Suprapubic skin (tissue), 4 donors: ENCODE data around the gene FAM83E. TPM values are rescaled to one million over a fixed set of nuclear protein-coding genes. Genes with fewer than 3 reads are reported as not detected.

Experiments used
- DNase-seq, 2 donors: peaks; one replicate each; pipeline ENCODE4 v3.0.0-alpha.2; 2019; ENCODE audit warnings: low spot score in 2 of 2
- H3K27ac ChIP-seq: fragments of 200-600 bp; sonication (generic); one replicate; pipeline ENCODE4 v1.5.1; 2019
- H3K27me3 ChIP-seq: fragments of 200-600 bp; sonication (generic); one replicate; pipeline ENCODE4 v1.5.1; 2019
- H3K36me3 ChIP-seq: fragments of 200-600 bp; sonication (generic); one replicate; pipeline ENCODE4 v1.5.1; 2019
- H3K4me1 ChIP-seq: fragments of 200-600 bp; sonication (generic); one replicate; pipeline ENCODE4 v1.5.1; 2019
- H3K4me3 ChIP-seq: fragments of 200-600 bp; sonication (generic); one replicate; pipeline ENCODE4 v1.5.1; 2019; ENCODE audit warnings: mild to moderate bottlenecking
- H3K9me3 ChIP-seq: fragments of 200-600 bp; sonication (generic); one replicate; pipeline ENCODE4 v1.5.1; 2019
- EP300 ChIP-seq: sonication (generic); formaldehyde crosslinking; IDR thresholded peaks from one replicate; pipeline ENCODE4 v1.6.1; 2017; ENCODE audit warnings: antibody characterized with exemption
- POLR2A ChIP-seq, 2 donors: fragments of 450-650 bp; IDR thresholded peaks; one replicate each; pipeline ENCODE4 v1.6.1; 2017; ENCODE audit warnings: antibody characterized with exemption in 2 of 2, mild to moderate bottlenecking in 2 of 2, moderate library complexity in 2 of 2
- POLR2AphosphoS5 ChIP-seq, 3 donors: sonication (generic); formaldehyde crosslinking; IDR thresholded peaks; one replicate each; pipeline ENCODE4 v1.6.1; 2017; ENCODE audit warnings: antibody characterized with exemption in 3 of 3
- WGBS: methylation state at CpG from one replicate; pipeline ENCODE4 v1.1.5; 2018; 5-methylcytosine and 5-hydroxymethylcytosine counted together
- total RNA-seq, 4 donors: library from RNA; depleted of rRNA; stranded (reverse); fragments of >200 nt; gene quantifications; one replicate each; pipeline ENCODE4 v1.1.0, GENCODE V29; 2016
- TF ChIP-seq, protein P1 (sequence below), 2 donors: fragments of 200-600 bp in 1 of 2; fragments of 450-650 bp in 1 of 2; sonication (generic) in 1 of 2; IDR thresholded peaks; one replicate each; pipeline ENCODE4 v1.5.1; 2016 to 2019; ENCODE audit warnings: antibody characterized with exemption in 2 of 2, mild to moderate bottlenecking in 1 of 2, moderate library complexity in 1 of 2

The FAM83E gene
- total RNA-seq, result 1 to 10 TPM in 2 of 4 donors, under 1 TPM in 2; 0.87 to 5.1 (median 1.1) TPM

DNA sequence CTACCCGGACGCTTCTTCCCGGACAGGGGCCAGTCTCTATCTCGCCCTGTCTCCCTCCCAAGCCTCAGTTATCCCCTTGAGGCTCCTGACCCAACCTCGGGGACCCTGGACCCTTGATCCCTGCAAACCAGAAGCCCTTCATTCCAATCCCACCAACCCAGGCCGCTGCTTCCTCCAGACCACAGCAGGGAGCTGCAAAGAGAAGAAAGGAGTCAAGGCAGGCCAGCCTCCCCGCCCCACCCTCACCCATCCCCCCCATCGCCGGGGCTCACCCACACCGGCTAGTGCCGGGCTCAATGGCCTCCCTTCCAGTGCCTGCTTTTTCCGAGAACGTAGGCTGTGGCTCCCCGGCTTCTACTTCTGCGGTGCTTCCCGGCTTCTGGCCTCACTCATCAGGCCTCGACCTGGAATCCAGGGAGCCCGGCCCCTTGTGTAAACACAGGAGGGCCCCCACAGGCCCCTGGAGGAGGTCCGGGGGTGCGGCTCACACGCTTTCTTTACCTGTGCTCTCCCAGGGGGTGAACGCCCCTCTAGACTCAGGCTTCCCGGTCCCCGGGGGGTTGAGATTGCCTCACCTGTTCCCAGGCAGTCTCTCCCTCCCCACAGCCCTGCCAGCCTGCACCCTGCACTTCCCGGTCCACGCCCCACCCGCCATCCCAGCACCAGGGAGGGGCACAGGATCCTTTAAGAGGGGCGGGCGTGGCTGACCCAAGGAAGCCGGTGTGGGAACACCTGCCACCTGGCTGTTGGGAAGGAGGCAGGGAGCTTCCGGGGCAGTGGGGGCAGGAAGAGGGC, at the start of gene FAM83E:
Gene FAM83E, minus strand, starts transcription at position 641 of the 795 bp plus-strand sequence. CDS start 1,704 bp downstream, outside the sequence.
- peaks cover 30% of the 10 kb centered on the region for H3K36me3 ChIP-seq
- TF ChIP-seq POLR2A (IDR thresholded peaks at IDR 0.05), result no peak
- TF ChIP-seq EP300, result no peak
- TF ChIP-seq, protein P1, sequence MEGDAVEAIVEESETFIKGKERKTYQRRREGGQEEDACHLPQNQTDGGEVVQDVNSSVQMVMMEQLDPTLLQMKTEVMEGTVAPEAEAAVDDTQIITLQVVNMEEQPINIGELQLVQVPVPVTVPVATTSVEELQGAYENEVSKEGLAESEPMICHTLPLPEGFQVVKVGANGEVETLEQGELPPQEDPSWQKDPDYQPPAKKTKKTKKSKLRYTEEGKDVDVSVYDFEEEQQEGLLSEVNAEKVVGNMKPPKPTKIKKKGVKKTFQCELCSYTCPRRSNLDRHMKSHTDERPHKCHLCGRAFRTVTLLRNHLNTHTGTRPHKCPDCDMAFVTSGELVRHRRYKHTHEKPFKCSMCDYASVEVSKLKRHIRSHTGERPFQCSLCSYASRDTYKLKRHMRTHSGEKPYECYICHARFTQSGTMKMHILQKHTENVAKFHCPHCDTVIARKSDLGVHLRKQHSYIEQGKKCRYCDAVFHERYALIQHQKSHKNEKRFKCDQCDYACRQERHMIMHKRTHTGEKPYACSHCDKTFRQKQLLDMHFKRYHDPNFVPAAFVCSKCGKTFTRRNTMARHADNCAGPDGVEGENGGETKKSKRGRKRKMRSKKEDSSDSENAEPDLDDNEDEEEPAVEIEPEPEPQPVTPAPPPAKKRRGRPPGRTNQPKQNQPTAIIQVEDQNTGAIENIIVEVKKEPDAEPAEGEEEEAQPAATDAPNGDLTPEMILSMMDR (IDR thresholded peaks at IDR 0.05), result no peak
- peak in 1 of 3 donors; percentile 41 for TF ChIP-seq POLR2AphosphoS5 (IDR thresholded peaks at IDR 0.05)
- H3K4me3 ChIP-seq, result peak within 1 kb of the TSS; percentile 21
- DNase-seq, result peak in 1 of 2 donors; percentile 72
- H3K4me1 ChIP-seq, result peaks cover 47% of the 10 kb centered on the region
- H3K27me3 ChIP-seq, result no peaks in the 10 kb centered on the region
- 39% methylated on average over 16 of the region's 31 CpGs for WGBS
- H3K9me3 ChIP-seq, result no peaks in the 10 kb centered on the region
- peak within 1 kb of the TSS; percentile 69 for H3K27ac ChIP-seq

GRCh38 chr19:48664476-48664875, 49.6 kb upstream of the FAM83E start:
- H3K36me3 ChIP-seq, result no peaks in the 10 kb centered on the region
- no peaks in the 10 kb centered on the region for H3K27me3 ChIP-seq
- no peak for TF ChIP-seq POLR2A (IDR thresholded peaks at IDR 0.05)
- TF ChIP-seq, protein P1 (IDR thresholded peaks at IDR 0.05), result no peak
- WGBS, result 89% methylated on average over 10 of the region's 14 CpGs
- no peaks in the 10 kb centered on the region for H3K9me3 ChIP-seq
- no peak overlapping the region for H3K27ac ChIP-seq
- no peak overlapping the region for H3K4me3 ChIP-seq
- DNase-seq, result peak in 1 of 2 donors; percentile 51
- H3K4me1 ChIP-seq, result peaks cover 9% of the 10 kb centered on the region

GRCh38 chr19:48663667-48664066, 48.8 kb upstream of the FAM83E start:
- no peak for TF ChIP-seq POLR2AphosphoS5 (IDR thresholded peaks at IDR 0.05)
- no peak for TF ChIP-seq EP300
- TF ChIP-seq POLR2A (IDR thresholded peaks at IDR 0.05), result no peak
- TF ChIP-seq, protein P1 (IDR thresholded peaks at IDR 0.05), result no peak
- DNase-seq, result peak in 1 of 2 donors; percentile 39
- Histone ChIP-seq H3K4me3 (no peak overlapping the region), H3K27ac (no peak overlapping the region), H3K36me3 (no peaks in the 10 kb centered on the region), H3K9me3 (no peaks in the 10 kb centered on the region), H3K27me3 (no peaks in the 10 kb centered on the region), H3K4me1 (peaks cover 9% of the 10 kb centered on the region)
- 96% methylated on average over 4 of the region's 4 CpGs for WGBS

DNA sequence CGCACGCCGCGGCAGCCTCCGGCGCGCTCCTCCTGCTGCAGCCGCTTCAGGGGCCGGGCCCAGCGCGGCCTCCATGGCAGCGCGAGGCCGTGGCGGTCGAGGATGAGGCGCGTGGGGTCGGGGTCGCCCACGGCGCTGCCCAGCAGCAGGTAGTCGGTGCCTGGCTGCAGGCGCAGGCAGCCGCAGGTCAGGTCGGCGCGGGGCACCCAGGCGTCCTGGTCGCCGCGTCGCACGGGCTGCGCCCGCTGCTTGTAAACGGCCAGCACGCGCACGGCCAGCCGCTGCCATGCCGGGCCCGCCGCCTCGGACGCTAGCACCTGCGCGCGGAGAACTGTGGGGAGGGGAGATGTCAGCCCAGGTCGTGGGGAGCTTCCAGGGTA, 46.8 kb upstream of the FAM83E start:
- TF ChIP-seq EP300 (no peak), POLR2AphosphoS5 (IDR thresholded peaks at IDR 0.05) (no peak), POLR2A (IDR thresholded peaks at IDR 0.05) (no peak)
- TF ChIP-seq, protein P1 (IDR thresholded peaks at IDR 0.05), result no peak
- no peaks in the 10 kb centered on the region for H3K27me3 ChIP-seq

DNA sequence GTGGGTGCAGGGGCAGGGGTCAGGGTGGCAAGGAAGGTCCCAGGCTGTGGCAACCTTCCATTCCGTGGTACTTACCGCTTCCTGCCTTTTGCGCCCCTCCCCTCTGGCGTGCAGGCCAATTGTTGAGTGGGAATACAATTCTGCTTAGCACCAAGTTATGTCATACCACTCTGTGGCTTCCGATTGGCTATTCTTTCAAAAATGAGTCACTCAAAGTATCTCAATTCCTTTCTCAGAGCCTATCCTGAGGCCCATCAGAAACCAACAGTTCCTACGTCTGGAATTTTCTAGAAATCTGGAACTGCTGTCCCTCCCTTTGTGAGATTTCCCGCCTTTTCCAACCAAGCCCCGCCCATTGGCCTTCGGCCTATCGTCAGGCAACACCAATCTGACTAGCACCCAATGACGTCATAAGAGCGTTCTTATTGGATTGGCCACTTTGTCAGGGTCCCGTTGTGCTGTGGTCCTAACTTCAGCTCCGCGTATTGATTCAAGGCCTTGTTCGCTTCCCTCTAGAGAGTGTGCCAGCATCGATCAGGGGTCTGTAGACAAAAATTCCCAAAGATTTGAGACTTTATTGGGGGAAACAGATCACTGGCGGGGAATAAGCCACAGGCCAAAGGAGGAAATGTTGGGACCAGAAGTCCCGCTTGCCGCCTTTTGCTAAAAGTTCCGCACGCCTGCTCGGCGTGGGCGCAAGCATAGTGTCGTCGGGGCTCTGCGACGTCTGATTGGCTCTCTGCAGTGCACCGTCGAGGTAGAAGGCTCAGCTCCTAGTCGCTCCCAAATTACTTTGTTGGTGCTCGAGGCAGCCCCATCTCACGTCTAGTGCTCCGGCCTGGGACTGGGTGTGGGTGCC, 46.2 kb upstream of the FAM83E start:
- H3K36me3 ChIP-seq, result no peaks in the 10 kb centered on the region
- peak in 1 of 3 donors; percentile 42 for TF ChIP-seq POLR2AphosphoS5 (IDR thresholded peaks at IDR 0.05)
- TF ChIP-seq, protein P1 (IDR thresholded peaks at IDR 0.05), result no peak
- H3K4me3 ChIP-seq, result no peak overlapping the region
- DNase-seq, result peak in 1 of 2 donors; percentile 87
- H3K27ac ChIP-seq, result no peak overlapping the region
- no peaks in the 10 kb centered on the region for H3K9me3 ChIP-seq
- H3K27me3 ChIP-seq, result no peaks in the 10 kb centered on the region
- WGBS, result 66% methylated on average over 35 of the region's 35 CpGs
- peaks cover 9% of the 10 kb centered on the region for H3K4me1 ChIP-seq

More for the DNA sequence above, 46.8 kb upstream of the FAM83E start:
- Histone ChIP-seq H3K27ac (no peak overlapping the region), H3K9me3 (no peaks in the 10 kb centered on the region), H3K4me1 (peaks cover 9% of the 10 kb centered on the region), H3K4me3 (no peak overlapping the region), H3K36me3 (no peaks in the 10 kb centered on the region)
- DNase-seq, result peak in 1 of 2 donors; percentile 61
- WGBS, result 89% methylated on average over 20 of the region's 50 CpGs
